GM18868 (cell line): ENCODE data around the gene MAGI2.

ENCODE experiments used
- ATAC-seq: cut with Tn5 transposase; IDR thresholded peaks from one replicate; pipeline ENCODE4 v1.9.1; 2021; ENCODE audit warnings: mild to moderate bottlenecking, moderate library complexity; ENCODE audit not compliant: unreplicated experiment

Gene MAGI2

GRCh38 chr7:79272938-79273337, 180.5 kb downstream of the MAGI2 start:
- ATAC-seq = no peak

DNA sequence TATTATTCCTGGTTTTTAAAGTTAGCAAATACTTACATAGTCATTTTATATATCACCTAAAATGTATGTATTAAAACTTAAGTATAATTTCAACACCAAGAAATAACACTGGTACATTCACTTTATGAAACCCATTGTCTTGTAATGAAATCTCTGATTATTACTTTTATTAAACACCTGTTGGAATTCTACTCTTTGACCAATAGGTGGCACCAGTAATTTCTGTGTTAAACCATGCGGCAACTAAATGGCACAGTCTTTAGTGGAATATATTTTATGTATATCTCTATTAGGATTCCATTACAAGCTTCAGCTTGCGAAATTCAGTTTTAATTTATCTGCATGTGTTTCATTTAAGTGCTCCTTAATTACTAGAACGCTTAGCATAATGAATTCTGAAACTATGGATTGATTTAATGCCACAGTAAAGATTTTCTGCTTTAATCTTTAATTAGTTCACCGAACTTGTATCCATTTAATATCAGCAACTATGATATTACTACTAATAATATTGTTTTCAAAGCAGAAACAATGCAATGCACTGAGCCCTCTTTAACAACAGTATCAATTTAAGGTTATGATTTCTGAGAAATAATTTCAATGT, 181.3 kb downstream of the MAGI2 start:
- ATAC-seq = peak; percentile 85

DNA sequence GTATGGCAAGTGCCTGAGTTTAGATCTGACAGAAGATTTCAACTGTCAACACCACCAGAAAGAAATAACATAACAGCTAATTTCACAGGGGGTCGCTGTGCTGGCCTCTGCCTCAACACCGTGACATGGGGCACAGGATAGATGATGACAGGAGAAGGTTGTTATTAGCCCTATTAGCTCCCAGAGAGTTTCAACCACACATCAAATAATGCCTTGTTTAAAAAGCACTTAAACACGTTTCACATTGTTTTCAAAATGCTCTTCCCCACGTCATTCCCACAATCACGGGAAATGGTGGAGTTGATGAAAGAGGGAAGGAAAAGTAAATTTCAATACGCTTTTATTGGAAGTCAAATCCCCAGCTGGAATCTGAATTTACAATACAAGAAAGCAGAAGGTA, 184.7 kb downstream of the MAGI2 start:
- no peak for ATAC-seq

GRCh38 chr7:79258826-79259225, 194.6 kb downstream of the MAGI2 start:
- no peak for ATAC-seq

- no peak for ATAC-seq
These were observed 195.5 kb downstream of the MAGI2 start for GRCh38 chr7:79257959-79258358.

DNA sequence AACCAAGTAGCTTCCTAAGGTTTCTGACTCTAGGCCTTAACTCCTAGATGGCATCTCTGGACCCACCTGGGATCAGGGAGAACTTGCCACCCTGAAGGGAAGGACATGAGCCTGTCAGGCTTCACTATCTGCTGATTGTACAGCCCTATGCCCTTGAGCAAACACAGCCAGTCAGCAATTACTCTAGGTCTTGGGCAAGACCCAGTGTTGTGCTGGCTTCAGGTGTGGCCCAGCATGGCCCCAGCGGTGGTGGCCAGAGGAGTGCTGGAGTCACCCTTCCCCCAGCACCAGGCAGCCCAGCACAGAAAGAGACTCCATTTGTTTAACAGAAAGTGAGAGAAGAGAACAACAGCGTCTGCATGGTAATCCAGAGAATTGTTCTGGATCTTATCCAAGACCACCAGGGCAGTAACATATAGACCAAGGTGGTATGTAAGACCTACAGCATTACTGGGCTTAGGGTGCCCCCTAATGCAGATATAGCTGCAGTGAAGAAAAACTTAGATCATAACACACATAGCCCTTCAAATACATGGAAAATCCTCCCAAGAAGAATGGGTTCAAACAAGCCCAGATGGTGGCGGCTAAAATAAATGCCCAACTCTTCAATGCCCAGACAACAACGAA, 207.7 kb downstream of the MAGI2 start:
- no peak for ATAC-seq

GRCh38 chr7:79244482-79244881, 209.0 kb downstream of the MAGI2 start:
- ATAC-seq = no peak

- no peak for ATAC-seq
These were observed 212.0 kb downstream of the MAGI2 start for GRCh38 chr7:79241288-79242060.

GRCh38 chr7:79240413-79240812, 213.1 kb downstream of the MAGI2 start:
- no peak for ATAC-seq

- ATAC-seq = no peak
These were observed 217.0 kb downstream of the MAGI2 start for GRCh38 chr7:79236352-79237028.

- no peak for ATAC-seq
These were observed 226.4 kb downstream of the MAGI2 start for GRCh38 chr7:79227044-79227443.

DNA sequence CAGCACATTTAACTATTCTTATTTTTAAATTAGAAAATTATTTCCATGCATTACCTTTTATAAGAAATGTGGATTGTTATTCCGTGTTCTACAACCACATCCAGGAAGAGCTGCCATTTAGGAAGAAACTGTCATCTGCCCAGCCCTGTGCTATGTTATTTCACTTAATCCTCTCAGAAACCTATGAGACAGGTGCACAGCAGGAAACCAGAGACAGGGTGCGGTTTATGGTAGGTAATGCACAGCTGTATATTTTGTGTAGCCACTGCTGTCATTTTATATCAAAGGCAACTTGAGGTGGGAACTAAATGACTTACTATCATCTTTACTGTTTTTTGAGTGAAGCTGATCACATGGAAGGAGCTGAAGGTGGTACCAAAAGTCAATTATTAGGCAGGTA, 232.3 kb downstream of the MAGI2 start:
- no peak for ATAC-seq

DNA sequence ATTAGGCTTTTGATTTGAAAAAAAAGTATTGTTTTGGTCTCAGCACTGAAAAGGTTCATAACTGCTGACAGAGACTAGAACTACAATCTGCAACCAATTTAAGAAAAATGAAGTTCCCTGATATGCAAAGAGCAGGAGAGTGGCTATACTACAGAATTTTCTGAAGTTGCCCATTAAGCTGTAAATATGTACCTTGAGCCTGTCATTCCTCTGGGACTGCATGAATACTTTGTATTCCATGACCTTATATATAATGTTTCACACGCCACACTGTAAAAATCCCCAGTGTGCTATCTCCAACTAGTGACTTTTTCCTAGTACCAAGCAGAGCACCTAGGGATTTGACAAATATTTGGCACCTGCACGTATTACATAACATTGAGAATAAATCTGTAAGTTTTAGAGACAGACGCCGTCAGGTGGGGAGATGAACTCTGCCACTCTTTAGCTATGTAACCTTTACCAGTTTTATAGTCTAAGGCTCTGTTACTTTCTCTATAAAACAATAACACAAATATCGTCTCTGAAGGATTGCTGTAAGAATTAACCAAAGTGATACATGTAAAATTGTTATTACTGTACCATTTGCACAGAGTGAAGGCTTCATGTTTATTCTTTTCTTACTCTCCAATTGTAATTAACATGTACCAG, 235.4 kb downstream of the MAGI2 start:
- ATAC-seq = no peak

DNA sequence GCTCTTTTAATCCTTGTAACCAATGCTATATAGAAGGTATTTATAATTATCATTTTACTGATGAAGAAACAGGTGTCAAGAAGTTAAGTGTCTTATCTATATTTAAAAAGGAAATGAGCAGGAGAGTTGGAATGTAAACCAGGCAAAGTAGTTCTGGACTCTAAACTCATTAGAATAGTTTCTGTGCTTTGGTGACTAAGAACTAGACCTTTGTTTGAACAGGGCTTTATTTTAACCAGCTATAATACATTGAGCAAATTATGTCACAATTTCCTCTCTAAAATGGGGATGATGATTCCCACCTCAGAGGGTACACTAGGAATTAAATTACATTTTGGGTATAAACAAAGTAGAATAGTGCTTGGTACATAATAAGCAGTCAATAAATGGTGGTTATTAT, 236.0 kb downstream of the MAGI2 start:
- no peak for ATAC-seq

DNA sequence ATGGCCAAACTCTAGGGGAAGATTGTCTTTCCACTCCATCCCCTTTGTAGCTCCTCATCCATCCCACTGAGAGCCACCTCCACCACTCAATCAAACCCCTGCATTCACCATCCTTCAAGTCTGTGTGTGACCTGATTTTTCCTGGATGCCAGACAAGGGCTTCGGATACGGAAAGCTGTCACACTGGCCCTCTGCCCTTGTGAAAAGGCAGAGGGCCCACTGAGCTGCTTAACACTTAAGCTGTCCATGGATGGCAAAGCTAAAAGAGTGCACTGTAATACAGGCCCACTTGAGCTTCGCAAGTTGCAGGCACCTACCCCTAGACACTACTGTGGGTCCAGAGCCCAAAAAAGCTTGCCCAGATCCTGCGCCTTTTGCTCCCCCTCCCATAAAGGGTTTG, 237.2 kb downstream of the MAGI2 start:
- no peak for ATAC-seq

DNA sequence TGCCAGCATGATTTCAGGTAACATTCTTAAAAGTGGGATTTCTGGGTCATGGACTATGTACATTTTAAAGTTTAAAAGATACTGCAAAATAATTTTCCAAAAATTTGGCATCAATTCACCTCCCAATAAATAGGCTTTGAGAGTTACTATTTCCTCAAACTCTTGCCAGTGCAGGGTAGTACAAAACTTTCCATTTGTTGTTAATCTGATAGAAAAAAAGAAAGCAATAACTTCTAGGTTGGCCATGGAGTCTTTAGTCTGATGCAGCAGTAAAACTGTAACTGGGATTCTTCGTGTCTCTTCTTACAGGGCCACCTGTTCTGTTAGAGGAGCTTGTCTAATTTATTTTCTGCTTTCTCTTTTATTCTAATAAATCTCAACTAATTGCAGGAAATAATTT, 241.1 kb downstream of the MAGI2 start:
- ATAC-seq = no peak

GRCh38 chr7:79211724-79212123, 241.7 kb downstream of the MAGI2 start:
- ATAC-seq = no peak

GRCh38 chr7:79199961-79200360, 253.5 kb downstream of the MAGI2 start:
- ATAC-seq = no peak

DNA sequence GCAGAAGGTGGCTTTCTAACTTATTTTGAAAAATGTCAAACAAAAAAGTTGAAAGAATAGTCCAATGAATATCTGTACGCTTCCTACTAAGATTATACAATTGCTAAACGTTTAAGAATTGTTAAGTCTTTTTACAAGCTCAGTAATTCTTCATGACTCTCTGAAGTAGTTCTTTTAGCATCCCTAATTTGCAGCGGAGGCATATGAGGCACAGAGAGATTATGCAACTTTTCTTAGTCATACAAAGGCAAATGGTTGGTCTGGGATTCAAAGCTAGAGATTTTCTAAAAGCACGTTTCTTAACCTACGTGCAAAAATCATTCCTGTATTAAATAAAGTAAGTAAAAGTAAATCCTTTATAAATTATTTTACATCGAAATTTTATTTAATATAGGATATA, 254.2 kb downstream of the MAGI2 start:
- ATAC-seq = no peak

DNA sequence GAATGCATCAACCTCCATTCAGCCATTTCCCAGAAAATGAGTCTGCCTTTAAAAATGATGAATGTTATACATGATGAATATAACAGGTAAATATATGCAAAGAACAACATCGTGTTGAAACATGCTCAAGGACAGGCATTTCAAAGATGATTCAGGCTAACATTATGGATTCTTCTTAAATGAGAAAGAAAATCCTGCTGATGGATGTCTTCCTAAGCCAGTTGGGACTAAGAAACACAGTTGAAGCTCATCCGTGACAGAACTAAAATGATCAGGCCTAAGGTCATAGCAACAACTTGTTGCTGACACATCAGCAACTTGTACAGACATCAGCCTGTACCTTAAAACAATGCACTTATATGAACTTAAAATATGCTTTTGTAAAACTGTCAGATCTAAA, 267.9 kb downstream of the MAGI2 start:
- no peak for ATAC-seq

GRCh38 chr7:79182283-79182682, 271.2 kb downstream of the MAGI2 start:
- ATAC-seq = no peak
